Loucy (cell line): ENCODE measurements around the gene FANCC.

Experiments
- H2AFZ ChIP-seq: fragments of 200-600 bp; sonication (generic); 2 replicates; pipeline ENCODE4 v1.6.0; 2016; ENCODE audit warnings: antibody characterized with exemption, mild to moderate bottlenecking, low read length, moderate library complexity
- H3F3A ChIP-seq: fragments of 200-600 bp; 2 replicates; pipeline ENCODE4 v1.6.0; 2016; ENCODE audit warnings: antibody characterized with exemption, low read depth, mild to moderate bottlenecking
- H3K27me3 ChIP-seq: fragments of 200-600 bp; sonication (generic); 2 replicates; pipeline ENCODE4 v1.6.1; 2014; ENCODE audit warnings: low read length, mild to moderate bottlenecking; ENCODE audit not compliant: insufficient read depth, poor library complexity, severe bottlenecking
- H3K36me3 ChIP-seq: fragments of 200-600 bp; sonication (generic); 2 replicates; pipeline ENCODE4 v1.6.1; 2016; ENCODE audit warnings: low read length; ENCODE audit not compliant: insufficient read depth
- H3K4me1 ChIP-seq: fragments of 200-600 bp; sonication (generic); 2 replicates; pipeline ENCODE4 v1.5.1; 2014; ENCODE audit warnings: low read length, mild to moderate bottlenecking; ENCODE audit not compliant: insufficient read depth, poor library complexity, severe bottlenecking
- H3K4me2 ChIP-seq: fragments of 200-600 bp; sonication (generic); 2 replicates; pipeline ENCODE4 v1.6.0; 2014; ENCODE audit warnings: antibody characterized with exemption, low read length, low read depth, mild to moderate bottlenecking; ENCODE audit not compliant: poor library complexity, severe bottlenecking
- H3K4me3 ChIP-seq: fragments of 200-600 bp; sonication (generic); 2 replicates; pipeline ENCODE4 v1.5.1; 2014; ENCODE audit warnings: low read length, mild to moderate bottlenecking, mixed read lengths; ENCODE audit not compliant: poor library complexity, severe bottlenecking
- H3K79me2 ChIP-seq: fragments of 200-600 bp; sonication (generic); 2 replicates; pipeline ENCODE4 v1.6.1; 2014; ENCODE audit warnings: low read length; ENCODE audit not compliant: insufficient read depth
- H3K9ac ChIP-seq: fragments of 200-600 bp; sonication (generic); 2 replicates; pipeline ENCODE4 v1.6.0; 2014; ENCODE audit warnings: mild to moderate bottlenecking, low read depth, low read length, moderate library complexity; ENCODE audit not compliant: poor library complexity, severe bottlenecking
- H3K9me2 ChIP-seq: fragments of 200-600 bp; sonication (generic); replicated peaks from 2 replicates; pipeline ENCODE4 v1.6.1; 2016; ENCODE audit warnings: low read depth, low read length, mixed read lengths
- H3K9me3 ChIP-seq: fragments of 200-600 bp; sonication (generic); 2 replicates; pipeline ENCODE4 v1.6.1; 2014; ENCODE audit warnings: mild to moderate bottlenecking, antibody characterized with exemption, low read length, low read depth; ENCODE audit not compliant: insufficient read depth
- H4K20me1 ChIP-seq: fragments of 200-600 bp; sonication (generic); 2 replicates; pipeline ENCODE4 v1.6.0; 2014; ENCODE audit warnings: antibody characterized with exemption, low read length, mild to moderate bottlenecking; ENCODE audit not compliant: insufficient read depth, poor library complexity, severe bottlenecking
- EZH2phosphoT487 ChIP-seq: fragments of 200-600 bp; IDR thresholded peaks from 2 replicates; pipeline ENCODE4 v1.6.1; 2018; ENCODE audit warnings: antibody characterized with exemption, mild to moderate bottlenecking, moderate library complexity, borderline replicate concordance
- TF ChIP-seq, protein P1 (sequence below): fragments of 200-600 bp; sonication (generic); conservative IDR thresholded peaks from 2 replicates; pipeline ENCODE4 v1.5.1; 2014; ENCODE audit warnings: mild to moderate bottlenecking, antibody characterized with exemption, low read length

The FANCC gene

DNA sequence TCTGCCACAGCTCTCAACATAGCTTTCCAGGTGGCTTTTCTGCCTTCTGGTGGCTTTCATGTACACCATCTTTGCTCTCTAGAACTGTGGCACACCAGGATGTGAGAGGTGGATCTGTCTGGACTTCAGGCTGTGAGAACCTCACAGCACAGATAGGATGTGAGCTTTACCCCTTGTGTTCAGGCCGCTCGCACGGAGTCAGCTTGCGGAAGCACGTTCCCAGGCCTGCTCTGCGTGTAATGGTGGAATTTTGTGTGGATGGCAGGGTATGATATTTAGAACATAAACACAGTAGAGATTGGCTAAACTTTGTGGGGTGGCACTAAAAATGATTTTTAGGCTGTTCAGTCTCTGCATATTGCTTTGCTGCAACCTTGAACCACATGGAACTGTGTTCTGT is 250.5 kb downstream of the FANCC start:
- Histone ChIP-seq H4K20me1 (no peaks in the 10 kb centered on the region), H3K27me3 (no peaks in the 10 kb centered on the region), H3K36me3 (no peaks in the 10 kb centered on the region)

DNA sequence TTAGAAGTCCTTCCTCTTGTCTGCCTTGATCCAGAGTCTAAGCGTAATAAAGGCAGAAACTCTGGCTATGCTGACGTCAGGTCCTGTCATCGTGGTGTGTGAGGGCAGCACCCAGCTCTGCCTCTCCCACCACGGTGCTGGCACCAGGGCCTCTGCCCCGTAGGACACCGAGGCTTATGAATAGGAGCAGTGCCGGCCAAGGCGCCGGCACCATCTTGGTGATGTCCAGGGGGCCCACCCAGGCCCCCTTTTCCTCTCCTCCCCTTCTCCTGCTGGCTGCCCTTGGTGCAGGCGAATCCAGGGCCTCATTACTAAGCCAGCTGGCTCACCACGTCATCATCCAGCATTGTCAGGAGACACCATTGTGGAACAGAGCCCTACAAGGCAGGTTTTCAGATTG is 252.3 kb downstream of the FANCC start:
- H3K27me3 ChIP-seq: no peaks in the 10 kb centered on the region
- H3K9me2 ChIP-seq: no peaks in the 10 kb centered on the region
- H4K20me1 ChIP-seq: no peaks in the 10 kb centered on the region
- no peaks in the 10 kb centered on the region for H3K36me3 ChIP-seq
- H3K9me3 ChIP-seq: no peaks in the 10 kb centered on the region
- H3K9ac ChIP-seq: no peak overlapping the region
- H2AFZ ChIP-seq: no peak overlapping the region
- no peak overlapping the region for H3K4me2 ChIP-seq
- peaks cover 11% of the 10 kb centered on the region; the same call in 1 of the 2 replicates for H3F3A ChIP-seq
- no peak overlapping the region for H3K4me3 ChIP-seq
- peaks cover 78% of the 10 kb centered on the region for H3K4me1 ChIP-seq
- TF ChIP-seq, protein P1, sequence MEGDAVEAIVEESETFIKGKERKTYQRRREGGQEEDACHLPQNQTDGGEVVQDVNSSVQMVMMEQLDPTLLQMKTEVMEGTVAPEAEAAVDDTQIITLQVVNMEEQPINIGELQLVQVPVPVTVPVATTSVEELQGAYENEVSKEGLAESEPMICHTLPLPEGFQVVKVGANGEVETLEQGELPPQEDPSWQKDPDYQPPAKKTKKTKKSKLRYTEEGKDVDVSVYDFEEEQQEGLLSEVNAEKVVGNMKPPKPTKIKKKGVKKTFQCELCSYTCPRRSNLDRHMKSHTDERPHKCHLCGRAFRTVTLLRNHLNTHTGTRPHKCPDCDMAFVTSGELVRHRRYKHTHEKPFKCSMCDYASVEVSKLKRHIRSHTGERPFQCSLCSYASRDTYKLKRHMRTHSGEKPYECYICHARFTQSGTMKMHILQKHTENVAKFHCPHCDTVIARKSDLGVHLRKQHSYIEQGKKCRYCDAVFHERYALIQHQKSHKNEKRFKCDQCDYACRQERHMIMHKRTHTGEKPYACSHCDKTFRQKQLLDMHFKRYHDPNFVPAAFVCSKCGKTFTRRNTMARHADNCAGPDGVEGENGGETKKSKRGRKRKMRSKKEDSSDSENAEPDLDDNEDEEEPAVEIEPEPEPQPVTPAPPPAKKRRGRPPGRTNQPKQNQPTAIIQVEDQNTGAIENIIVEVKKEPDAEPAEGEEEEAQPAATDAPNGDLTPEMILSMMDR: no peak
- TF ChIP-seq EZH2phosphoT487: no peak
- no peaks in the 10 kb centered on the region for H3K79me2 ChIP-seq

More for the DNA sequence above, 250.5 kb downstream of the FANCC start:
- TF ChIP-seq, protein P1: no peak
- no peak for TF ChIP-seq EZH2phosphoT487
- Histone ChIP-seq H3F3A (peaks cover 11% of the 10 kb centered on the region; the same call in 1 of the 2 replicates), H3K4me1 (peaks cover 69% of the 10 kb centered on the region), H2AFZ (no peak overlapping the region), H3K9me3 (no peaks in the 10 kb centered on the region), H3K79me2 (no peaks in the 10 kb centered on the region), H3K9ac (no peak overlapping the region), H3K4me3 (no peak overlapping the region), H3K9me2 (no peaks in the 10 kb centered on the region), H3K4me2 (no peak overlapping the region)

DNA sequence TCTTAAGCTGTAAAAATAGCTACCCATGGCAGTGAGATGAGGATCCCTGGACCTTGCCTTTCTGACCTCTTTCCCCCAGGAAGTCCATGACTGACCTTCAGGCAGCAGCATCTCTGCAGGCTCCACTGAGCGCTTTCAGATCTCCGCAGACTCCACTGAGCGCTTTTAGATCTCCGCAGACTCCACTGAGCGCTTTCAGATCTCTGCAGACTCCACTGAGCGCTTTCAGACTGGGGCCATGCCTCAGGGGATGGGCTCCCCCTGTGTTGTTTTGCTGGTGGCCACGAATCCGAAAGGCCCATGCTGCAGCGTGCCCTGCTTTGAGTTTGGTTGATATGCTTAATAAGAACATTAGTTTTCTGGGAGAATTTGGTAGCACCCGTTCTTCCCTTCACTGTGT is 254.2 kb downstream of the FANCC start:
- no peak overlapping the region for H2AFZ ChIP-seq
- H3K4me2 ChIP-seq: peak overlapping the region; percentile 81
- no peaks in the 10 kb centered on the region for H3K79me2 ChIP-seq
- peaks cover 90% of the 10 kb centered on the region for H3K4me1 ChIP-seq
- no peaks in the 10 kb centered on the region for H3K36me3 ChIP-seq
- peak overlapping the region; percentile 84 for H3K9ac ChIP-seq
- no peaks in the 10 kb centered on the region for H4K20me1 ChIP-seq
- peak overlapping the region; percentile 61 for H3K4me3 ChIP-seq
- H3K9me2 ChIP-seq: no peaks in the 10 kb centered on the region
- peaks cover 11% of the 10 kb centered on the region; the same call in 1 of the 2 replicates for H3F3A ChIP-seq
- H3K9me3 ChIP-seq: no peaks in the 10 kb centered on the region
- H3K27me3 ChIP-seq: no peaks in the 10 kb centered on the region
- TF ChIP-seq, protein P1: no peak
- TF ChIP-seq EZH2phosphoT487: no peak
